ENCODE results near the gene DLGAP1. TPM values are rescaled to one million over a fixed set of nuclear protein-coding genes. Genes with fewer than 3 reads are reported as not detected.
"Not testable (repeated sequence)": the region's sequence is repeated elsewhere in the genome, so short reads cannot be mapped to it uniquely, and the experiment has no call there.

Gene DLGAP1
- total RNA-seq, 2 experiments from 2014 or later, result not detected

GRCh38 chr18:3699707-3700567 is 755.2 kb downstream of the DLGAP1 start:
- H3K27me3 Mint-ChIP-seq (ENCODE audit: low read depth), result peaks cover 22% of the 10 kb centered on the region
- H3K27ac Mint-ChIP-seq; ATAC-seq; DNase-seq; H3K4me1 Mint-ChIP-seq (ENCODE audit: low read depth); POLR2A ChIA-PET; H3K36me3 Mint-ChIP-seq (ENCODE audit: low read depth); H3K9me3 Mint-ChIP-seq (ENCODE audit: insufficient read depth); H3K4me3 Mint-ChIP-seq: not testable (repeated sequence)
- CTCF ChIA-PET, result interaction anchor here (0.7 kb wide), 1 partner anchor 71 kb away, joined by 3 read pairs; no protein-coding TSS in a partner anchor

GRCh38 chr18:3694030-3694778 is 760.9 kb downstream of the DLGAP1 start:
- DNase-seq; H3K4me1 Mint-ChIP-seq (ENCODE audit: low read depth); H3K4me3 Mint-ChIP-seq; H3K36me3 Mint-ChIP-seq (ENCODE audit: low read depth); ATAC-seq; POLR2A ChIA-PET; H3K9me3 Mint-ChIP-seq (ENCODE audit: insufficient read depth); H3K27ac Mint-ChIP-seq: not testable (repeated sequence)
- CTCF ChIA-PET, result interaction anchor here (2.0 kb wide), 1 partner anchor 10 kb away, joined by 4 read pairs; no protein-coding TSS in a partner anchor
- peaks cover 12% of the 10 kb centered on the region for H3K27me3 Mint-ChIP-seq (ENCODE audit: low read depth)

GRCh38 chr18:3693410-3693809 is 761.7 kb downstream of the DLGAP1 start:
- H3K4me1 Mint-ChIP-seq (ENCODE audit: low read depth), result no peaks in the 10 kb centered on the region
- H3K4me3 Mint-ChIP-seq, result no peak overlapping the region
- H3K9me3 Mint-ChIP-seq (ENCODE audit: insufficient read depth), result no peaks in the 10 kb centered on the region
- DNase-seq (no peak), ATAC-seq (no peak)
- H3K27ac Mint-ChIP-seq, result no peak overlapping the region
- peaks cover 10% of the 10 kb centered on the region for H3K27me3 Mint-ChIP-seq (ENCODE audit: low read depth)
- ChIA-PET CTCF (interaction anchor here (1.0 to 2.0 kb wide), 2 partner anchors 10 to 27 kb away, joined by 4 read pairs; no protein-coding TSS in a partner anchor), POLR2A (no interaction called here)
- no peaks in the 10 kb centered on the region for H3K36me3 Mint-ChIP-seq (ENCODE audit: low read depth)

- CTCF ChIA-PET, result interaction anchor here (0.6 to 2.1 kb wide), 6 partner anchors 11 to 411 kb away, joined by 3 to 10 read pairs (median 4); no protein-coding TSS in a partner anchor
Observed at GRCh38 chr18:3692691-3693090, 762.4 kb downstream of the DLGAP1 start.

GRCh38 chr18:3692113-3692621 is 762.9 kb downstream of the DLGAP1 start:
- Mint-ChIP-seq H3K36me3 (ENCODE audit: low read depth) (no peaks in the 10 kb centered on the region), H3K27ac (no peak overlapping the region), H3K9me3 (ENCODE audit: insufficient read depth) (no peaks in the 10 kb centered on the region), H3K4me3 (no peak overlapping the region), H3K4me1 (ENCODE audit: low read depth) (no peaks in the 10 kb centered on the region), H3K27me3 (ENCODE audit: low read depth) (peaks cover 4% of the 10 kb centered on the region)
- no peak for ATAC-seq
- DNase-seq, result no peak
- POLR2A ChIA-PET, result no interaction called here
- CTCF ChIA-PET, result interaction anchor here (0.9 to 2.1 kb wide), 3 partner anchors 15 to 410 kb away, joined by 3 to 10 read pairs (median 3); no protein-coding TSS in a partner anchor

More at GRCh38 chr18:3692691-3693090, 762.4 kb downstream of the DLGAP1 start:
- Mint-ChIP-seq H3K4me1 (ENCODE audit: low read depth) (no peaks in the 10 kb centered on the region), H3K36me3 (ENCODE audit: low read depth) (no peaks in the 10 kb centered on the region), H3K9me3 (ENCODE audit: insufficient read depth) (no peaks in the 10 kb centered on the region), H3K27me3 (ENCODE audit: low read depth) (peaks cover 6% of the 10 kb centered on the region), H3K4me3 (no peak overlapping the region), H3K27ac (no peak overlapping the region)
- ATAC-seq, result no peak
- POLR2A ChIA-PET, result no interaction called here
- DNase-seq, result no peak

- no peaks in the 10 kb centered on the region for H3K36me3 Mint-ChIP-seq (ENCODE audit: low read depth)
- peaks cover 2% of the 10 kb centered on the region for H3K27me3 Mint-ChIP-seq (ENCODE audit: low read depth)
- POLR2A ChIA-PET, result no interaction called here
- CTCF ChIA-PET, result interaction anchor here (1.3 to 2.1 kb wide), 2 partner anchors 25 to 410 kb away, joined by 3 to 10 read pairs; no protein-coding TSS in a partner anchor
- H3K9me3 Mint-ChIP-seq (ENCODE audit: insufficient read depth), result no peaks in the 10 kb centered on the region
- no peak overlapping the region for H3K4me3 Mint-ChIP-seq
- no peak overlapping the region for H3K27ac Mint-ChIP-seq
- H3K4me1 Mint-ChIP-seq (ENCODE audit: low read depth), result no peaks in the 10 kb centered on the region
- ATAC-seq (no peak), DNase-seq (no peak)
Observed at GRCh38 chr18:3691705-3692104, 763.4 kb downstream of the DLGAP1 start.

- no peak for DNase-seq
- ChIA-PET POLR2A (no interaction called here), CTCF (interaction anchor here (2.1 kb wide), 1 partner anchor 24 kb away, joined by 10 read pairs; no protein-coding TSS in a partner anchor)
- no peak overlapping the region for H3K27ac Mint-ChIP-seq
- no peaks in the 10 kb centered on the region for H3K4me1 Mint-ChIP-seq (ENCODE audit: low read depth)
- no peaks in the 10 kb centered on the region for H3K36me3 Mint-ChIP-seq (ENCODE audit: low read depth)
- ATAC-seq, result no peak
- H3K27me3 Mint-ChIP-seq (ENCODE audit: low read depth), result no peaks in the 10 kb centered on the region
- H3K4me3 Mint-ChIP-seq, result no peak overlapping the region
- no peaks in the 10 kb centered on the region for H3K9me3 Mint-ChIP-seq (ENCODE audit: insufficient read depth)
Observed at GRCh38 chr18:3690764-3691066, 764.4 kb downstream of the DLGAP1 start.

- POLR2A ChIA-PET, result no interaction called here
- H3K4me1 Mint-ChIP-seq (ENCODE audit: low read depth), result no peaks in the 10 kb centered on the region
Observed at GRCh38 chr18:3689986-3690763, 764.9 kb downstream of the DLGAP1 start.

GRCh38 chr18:3689091-3689490 is 766.0 kb downstream of the DLGAP1 start:
- ChIA-PET CTCF (interaction anchor here (1.5 kb wide), 1 partner anchor 23 kb away, joined by 4 read pairs; no protein-coding TSS in a partner anchor), POLR2A (no interaction called here)
- Mint-ChIP-seq H3K4me3 (no peak overlapping the region), H3K27ac (no peak overlapping the region), H3K27me3 (ENCODE audit: low read depth) (no peaks in the 10 kb centered on the region), H3K9me3 (ENCODE audit: insufficient read depth) (no peaks in the 10 kb centered on the region), H3K4me1 (ENCODE audit: low read depth) (no peaks in the 10 kb centered on the region), H3K36me3 (ENCODE audit: low read depth) (no peaks in the 10 kb centered on the region)
- no peak for ATAC-seq
- no peak for DNase-seq

More at GRCh38 chr18:3689986-3690763, 764.9 kb downstream of the DLGAP1 start:
- Mint-ChIP-seq H3K27me3 (ENCODE audit: low read depth) (no peaks in the 10 kb centered on the region), H3K9me3 (ENCODE audit: insufficient read depth) (no peaks in the 10 kb centered on the region), H3K36me3 (ENCODE audit: low read depth) (no peaks in the 10 kb centered on the region), H3K27ac (no peak overlapping the region), H3K4me3 (no peak overlapping the region)
- ATAC-seq (no peak), DNase-seq (no peak)
- CTCF ChIA-PET, result interaction anchor here (1.5 to 2.1 kb wide), 2 partner anchors 24 kb away, joined by 4 to 10 read pairs; no protein-coding TSS in a partner anchor

- no peak for DNase-seq
- POLR2A ChIA-PET, result no interaction called here
Observed at GRCh38 chr18:3688690-3689089, 766.4 kb downstream of the DLGAP1 start.

GRCh38 chr18:3683483-3683882 is 771.6 kb downstream of the DLGAP1 start:
- H3K4me3 Mint-ChIP-seq, result no peak overlapping the region
- CTCF ChIA-PET, result interaction anchor here (1.0 kb wide), 1 partner anchor 20 kb away, joined by 3 read pairs; no protein-coding TSS in a partner anchor
- H3K27ac Mint-ChIP-seq, result no peak overlapping the region

More at GRCh38 chr18:3688690-3689089, 766.4 kb downstream of the DLGAP1 start:
- no peak for ATAC-seq
- CTCF ChIA-PET, result interaction anchor here (1.5 kb wide), 1 partner anchor 23 kb away, joined by 4 read pairs; no protein-coding TSS in a partner anchor
- Mint-ChIP-seq H3K27ac (no peak overlapping the region), H3K36me3 (ENCODE audit: low read depth) (no peaks in the 10 kb centered on the region), H3K4me3 (no peak overlapping the region), H3K4me1 (ENCODE audit: low read depth) (no peaks in the 10 kb centered on the region), H3K27me3 (ENCODE audit: low read depth) (no peaks in the 10 kb centered on the region), H3K9me3 (ENCODE audit: insufficient read depth) (no peaks in the 10 kb centered on the region)

More at GRCh38 chr18:3683483-3683882, 771.6 kb downstream of the DLGAP1 start:
- DNase-seq, result no peak
- H3K9me3 Mint-ChIP-seq (ENCODE audit: insufficient read depth), result peaks cover 8% of the 10 kb centered on the region
- no peaks in the 10 kb centered on the region for H3K36me3 Mint-ChIP-seq (ENCODE audit: low read depth)
- POLR2A ChIA-PET, result no interaction called here
- H3K4me1 Mint-ChIP-seq (ENCODE audit: low read depth), result no peaks in the 10 kb centered on the region
- no peaks in the 10 kb centered on the region for H3K27me3 Mint-ChIP-seq (ENCODE audit: low read depth)
- no peak for ATAC-seq
